A673 (cell line): ENCODE results near the gene CALML4. TPM values are rescaled to one million over a fixed set of nuclear protein-coding genes. Genes with fewer than 3 reads are reported as not detected.
"Not testable (repeated sequence)": the region's sequence is repeated elsewhere in the genome, so short reads cannot be mapped to it uniquely, and the experiment has no call there.

Experiments used
- BruUV-seq: library from RNA; stranded (reverse); fragments of 400-500 nt; replicated peaks from 2 replicates; lab custom pipeline; 2021; lab: Mats Ljungman, UMichigan
- CTCF ChIA-PET: fragments of 300-600 bp; sonication (Branson Sonifier 250); formaldehyde crosslinking; loops from one replicate; lab custom pipeline; 2022; ENCODE audit warnings: antibody characterized with exemption; lab: Charles Lee
- POLR2A ChIA-PET: fragments of 300-600 bp; sonication (Branson Sonifier 250); formaldehyde crosslinking; loops from one replicate; lab custom pipeline; 2022; ENCODE audit warnings: antibody characterized with exemption; ENCODE audit not compliant: low non-redundant PET; lab: Charles Lee
- DNase-seq: peaks from one replicate; pipeline ENCODE4 v3.0.0-alpha.2; 2015; ENCODE audit warnings: low spot score
- H3K27ac ChIP-seq: fragments of 200-600 bp; sonication (generic); 2 replicates; pipeline ENCODE4 v1.5.1; 2016; ENCODE audit warnings: mixed run types, low read depth, mild to moderate bottlenecking, mixed read lengths, antibody characterized with exemption, low read length; ENCODE audit not compliant: poor library complexity, severe bottlenecking
- H3K27me3 ChIP-seq: fragments of 200-600 bp; sonication (generic); replicated peaks from 2 replicates; pipeline ENCODE4 v1.6.1; 2017; ENCODE audit warnings: mixed run types, low read depth, mild to moderate bottlenecking, mixed read lengths, antibody characterized with exemption, low read length; ENCODE audit not compliant: insufficient read depth, poor library complexity
- H3K36me3 ChIP-seq: fragments of 200-600 bp; sonication (generic); 2 replicates; pipeline ENCODE4 v1.6.1; 2016; ENCODE audit warnings: mixed run types, mild to moderate bottlenecking, mixed read lengths, antibody characterized with exemption, low read length; ENCODE audit not compliant: insufficient read depth, poor library complexity, severe bottlenecking
- H3K4me1 ChIP-seq: fragments of 200-600 bp; sonication (generic); 2 replicates; pipeline ENCODE4 v1.6.1; 2017; ENCODE audit warnings: mixed run types, mild to moderate bottlenecking, mixed read lengths, antibody characterized with exemption, low read length; ENCODE audit not compliant: insufficient read depth, poor library complexity, severe bottlenecking
- H3K4me3 ChIP-seq: fragments of 200-600 bp; sonication (generic); 2 replicates; pipeline ENCODE4 v1.5.1; 2016; ENCODE audit warnings: low read depth, mixed run types, mild to moderate bottlenecking, mixed read lengths, low read length; ENCODE audit not compliant: poor library complexity, severe bottlenecking
- H3K9me3 ChIP-seq: fragments of 200-600 bp; sonication (generic); 2 replicates; pipeline ENCODE4 v1.6.1; 2016; ENCODE audit warnings: mixed run types, low read depth, mild to moderate bottlenecking, mixed read lengths, antibody characterized with exemption, low read length; ENCODE audit not compliant: poor library complexity, severe bottlenecking
- CTCF ChIP-seq: fragments of 300-800, 200-600 bp; sonication (generic); conservative IDR thresholded peaks from 2 replicates; pipeline ENCODE4 v1.5.1; 2017; ENCODE audit warnings: low read depth, mild to moderate bottlenecking, antibody characterized with exemption, low read length, moderate library complexity, mixed read lengths
- EZH2 ChIP-seq: fragments of 200-600 bp; sonication (generic); IDR thresholded peaks from 2 replicates; pipeline ENCODE4 v1.6.1; 2017; ENCODE audit warnings: borderline replicate concordance, low read depth, mild to moderate bottlenecking, mixed read lengths, antibody characterized with exemption, low read length; ENCODE audit not compliant: poor library complexity, severe bottlenecking
- intact Hi-C: fragments of 100-400 bp; cut with micrococcal nuclease; formaldehyde crosslinking; loops from one replicate; pipeline ENCODE4 v1.10.0; 2022; ENCODE audit not compliant: unreplicated experiment
- total RNA-seq: library from RNA; stranded (reverse); gene quantifications from 2 replicates; pipeline ENCODE4 v1.2.3, GENCODE V29; 2021

CALML4 gene
- total RNA-seq, 1 experiment from 2014 or later, result 9.1 TPM

GRCh38 chr15:68235022-68235421 is 29.9 kb upstream of the CALML4 start:
- TF ChIP-seq EZH2 (no peak), CTCF (no peak)
- H3K27me3 ChIP-seq, result no peaks in the 10 kb centered on the region
- no peaks in the 10 kb centered on the region for H3K36me3 ChIP-seq
- no peak for DNase-seq
- CTCF ChIA-PET, result no interaction called here
- no TSS peak for BruUV-seq
- H3K9me3 ChIP-seq, result no peaks in the 10 kb centered on the region
- intact Hi-C loops, result no loop called here
- POLR2A ChIA-PET, result no interaction called here
- H3K27ac ChIP-seq, result no peak overlapping the region
- peaks cover 9% of the 10 kb centered on the region for H3K4me1 ChIP-seq
- no peak overlapping the region for H3K4me3 ChIP-seq

- H3K27me3 ChIP-seq, H3K36me3 ChIP-seq, POLR2A ChIA-PET, intact Hi-C loops, BruUV-seq, DNase-seq, H3K4me3 ChIP-seq, H3K27ac ChIP-seq, H3K9me3 ChIP-seq, CTCF ChIA-PET, H3K4me1 ChIP-seq: not testable (repeated sequence)
These were observed 29.4 kb upstream of the CALML4 start for GRCh38 chr15:68234520-68234919.

- intact Hi-C loops, result no loop called here
- CTCF ChIA-PET, result no interaction called here
- TF ChIP-seq CTCF, result no peak
- TF ChIP-seq EZH2, result no peak
- Histone ChIP-seq H3K9me3 (no peaks in the 10 kb centered on the region), H3K27me3 (no peaks in the 10 kb centered on the region), H3K4me1 (peaks cover 9% of the 10 kb centered on the region), H3K4me3 (no peak overlapping the region), H3K36me3 (no peaks in the 10 kb centered on the region), H3K27ac (no peak overlapping the region)
- no peak for DNase-seq
- BruUV-seq, result no TSS peak
- POLR2A ChIA-PET, result no interaction called here
These were observed 28.9 kb upstream of the CALML4 start for GRCh38 chr15:68234060-68234459.

- DNase-seq, result no peak
- no TSS peak for BruUV-seq
- TF ChIP-seq CTCF (no peak), EZH2 (no peak)
- H3K27ac ChIP-seq, result no peak overlapping the region
- no peaks in the 10 kb centered on the region for H3K27me3 ChIP-seq
- POLR2A ChIA-PET, result no interaction called here
- no peaks in the 10 kb centered on the region for H3K36me3 ChIP-seq
- intact Hi-C loops, result no loop called here
- CTCF ChIA-PET, result no interaction called here
- no peak overlapping the region for H3K4me3 ChIP-seq
- H3K9me3 ChIP-seq, result no peaks in the 10 kb centered on the region
- peaks cover 14% of the 10 kb centered on the region for H3K4me1 ChIP-seq
These were observed 27.8 kb upstream of the CALML4 start for GRCh38 chr15:68232937-68233336.
